K562 (cell line): ENCODE data around the gene NRAP. TPM values are rescaled to one million over a fixed set of nuclear protein-coding genes. Genes with fewer than 3 reads are reported as not detected.

Source experiments
- ATAC-seq: fragments of 200-7000 bp; cut with Tn5 transposase; 3 replicates; pipeline ENCODE4 v1.9.1; 2020; ENCODE audit warnings: moderate library complexity
- BruUV-seq: library from RNA; stranded (reverse); fragments of 400-500 nt; replicated peaks from 2 replicates; lab custom pipeline; 2021; lab: Mats Ljungman, UMichigan
- CTCF ChIA-PET: fragments of 300-600 bp; formaldehyde crosslinking; extraction: SDS; loops from one replicate; lab custom pipeline; 2021; ENCODE audit warnings: low intra/inter-chr PET ratio; lab: Yijun Ruan, JAX
- POLR2A ChIA-PET: fragments of 300-600, 350-650 bp; sonication (Branson Sonifier 250); formaldehyde crosslinking; extraction: SDS; loops from one replicate; lab custom pipeline; 2021; ENCODE audit warnings: antibody characterized with exemption, inconsistent platforms; lab: Yijun Ruan, JAX
- DNase-seq, 4 experiments: peaks; one replicate each; pipeline versions ENCODE4 v3.0.0 to v3.0.0-alpha.2; 2011 to 2018; ENCODE audit warnings: low spot score in 3 of 4, mixed read lengths in 3 of 4; ENCODE audit errors: extremely low read depth in 1 of 4
- FAIRE-seq: peaks from 2 replicates; lab custom pipeline; 2011; peaks lifted over from hg19 to GRCh38; lab: Jason Lieb, UNC
- H2AFZ ChIP-seq: 2 replicates; pipeline ENCODE4 v1.6.0; 2011; ENCODE audit warnings: low read depth, low read length, control low read depth, inconsistent platforms
- H3K27ac ChIP-seq: fragments of 200-600 bp; 3 replicates; pipeline ENCODE4 v1.8.0; 2011; ENCODE audit warnings: low read depth, mild to moderate bottlenecking, control low read depth, inconsistent platforms, low read length, moderate library complexity, mixed read lengths; ENCODE audit errors: extremely low read depth
- H3K27me3 ChIP-seq, 2 experiments: fragments of 300-600 bp in 1 of 2; 2 replicates in 1 of 2; 3 replicates in 1 of 2; pipeline versions ENCODE4 v1.6.0 to v1.8.0; 2011; ENCODE audit warnings: inconsistent platforms in 2 of 2, low read length in 2 of 2, mild to moderate bottlenecking in 1 of 2, mixed read lengths in 1 of 2, moderate library complexity in 1 of 2; ENCODE audit not compliant: control insufficient read depth in 2 of 2, insufficient read depth in 2 of 2
- H3K36me3 ChIP-seq: fragments of 300-600 bp; 3 replicates; pipeline ENCODE4 v1.8.0; 2011; ENCODE audit warnings: mild to moderate bottlenecking, low read length, inconsistent platforms; ENCODE audit not compliant: control insufficient read depth, insufficient read depth
- H3K4me1 ChIP-seq, 2 experiments: fragments of 200-600 bp in 1 of 2; replicated peaks in 1 of 2; 2 replicates in 1 of 2; 3 replicates in 1 of 2; pipeline versions ENCODE4 v1.5.1 to v1.8.0; 2011; ENCODE audit warnings: inconsistent platforms in 2 of 2, low read length in 2 of 2, mild to moderate bottlenecking in 1 of 2, mixed read lengths in 1 of 2, moderate library complexity in 1 of 2; ENCODE audit not compliant: control insufficient read depth in 2 of 2, insufficient read depth in 2 of 2
- H3K4me2 ChIP-seq: 2 replicates; pipeline ENCODE4 v1.6.1; 2011; ENCODE audit warnings: low read length, control low read depth, inconsistent platforms, mixed read lengths; ENCODE audit not compliant: insufficient read depth
- H3K4me3 ChIP-seq: fragments of 200-600 bp; sonication (generic), shearing (Covaris generic); 2 replicates; pipeline ENCODE4 v1.5.1; 2016; ENCODE audit warnings: control low read depth, inconsistent platforms
- H3K79me2 ChIP-seq: fragments of 200-600 bp; 3 replicates; pipeline ENCODE4 v1.8.0; 2011; ENCODE audit warnings: low read length, inconsistent platforms; ENCODE audit not compliant: control insufficient read depth, insufficient read depth
- H3K9ac ChIP-seq, 2 experiments: 2 replicates each; pipeline versions ENCODE4 v1.6.0 to v1.6.1; 2011; ENCODE audit warnings: low read depth in 2 of 2, low read length in 2 of 2, control low read depth in 1 of 2, inconsistent platforms in 1 of 2, mild to moderate bottlenecking in 1 of 2, mixed read lengths in 1 of 2; ENCODE audit not compliant: insufficient read depth in 1 of 2
- H3K9me1 ChIP-seq: one replicate; pipeline ENCODE4 v1.6.0; 2011; ENCODE audit warnings: inconsistent platforms, mild to moderate bottlenecking, low read length, moderate library complexity; ENCODE audit not compliant: control insufficient read depth, insufficient read depth
- H3K9me3 ChIP-seq: replicated peaks from 2 replicates; pipeline ENCODE4 v1.5.1; 2011; ENCODE audit warnings: low read depth, low read length, inconsistent platforms; ENCODE audit not compliant: control insufficient read depth, insufficient read depth
- H4K20me1 ChIP-seq: replicated peaks from 2 replicates; pipeline ENCODE4 v1.6.1; 2011; ENCODE audit warnings: low read length, inconsistent platforms, mixed read lengths; ENCODE audit not compliant: control insufficient read depth, insufficient read depth
- BACH1 ChIP-seq: fragments of 200-800 bp; sonication (Bioruptor generic); IDR thresholded peaks from 2 replicates; pipeline ENCODE4 v1.6.1; 2016; ENCODE audit warnings: missing genetic modification characterization, missing compliant biosample characterization
- MAFF ChIP-seq: IDR thresholded peaks from 2 replicates; pipeline ENCODE4 v1.6.1; 2012; ENCODE audit warnings: low read length, improper control_type of control experiment
- RAD21 ChIP-seq, 2 experiments: fragments of 250-450 bp in 1 of 2; fragments of 450-650 bp in 1 of 2; sonication (Bioruptor Pico) in 1 of 2; formaldehyde crosslinking in 1 of 2; IDR thresholded peaks in 1 of 2; conservative IDR thresholded peaks in 1 of 2; 2 replicates each; pipeline versions ENCODE4 v1.4.0 to v1.8.0; 2020 to 2022; ENCODE audit warnings: mild to moderate bottlenecking in 2 of 2, moderate library complexity in 1 of 2
- SMAD2 ChIP-seq: fragments of 150-350 bp; IDR thresholded peaks from 2 replicates; pipeline ENCODE4 v1.6.1; 2014; ENCODE audit warnings: low read depth, mild to moderate bottlenecking, low read length
- WGBS: fragments of 100-300 bp; shearing (Covaris generic); methylation state at CpG from one replicate; pipeline ENCODE4 v1.1.6; 2016; ENCODE audit warnings: low coverage, mixed read lengths; ENCODE audit not compliant: insufficient coverage; ENCODE audit errors: missing lambda C conversion rate; 5-methylcytosine and 5-hydroxymethylcytosine counted together
- in situ Hi-C: fragments of 300-500 bp; cut with MboI; formaldehyde crosslinking; loops from 4 replicates; pipeline ENCODE4 v1.15.0; 2018; ENCODE audit warnings: inconsistent platforms, mixed read lengths
- intact Hi-C: fragments of 100-400 bp; cut with micrococcal nuclease; formaldehyde crosslinking; loops from 2 replicates; pipeline ENCODE4 v1.14.2; 2022
- polyA plus RNA-seq, 8 experiments: library from polyadenylated mRNA; depleted of rRNA in 4 of 8; stranded (reverse) in 5 of 8; unstranded in 3 of 8; fragments of >200 nt; fragmentation: Nextera tagmentation in 2 of 8; fragmentation: Illumina TruSeq in 1 of 8; extraction: Ambion mirVana in 2 of 8; extraction: Trizol in 1 of 8; gene quantifications; 2 replicates each; pipeline versions ENCODE4 v1.2.1 to v1.2.3, GENCODE V29; 2011 to 2014; ENCODE audit warnings: inconsistent platforms in 1 of 8, missing spikeins in 1 of 8
- total RNA-seq, 7 experiments: library from RNA; depleted of rRNA in 6 of 7; stranded (reverse); fragments of >200 nt in 6 of 7; fragmentation: Illumina TruSeq in 2 of 7; extraction: Trizol in 2 of 7; gene quantifications; 2 replicates each; pipeline versions ENCODE4 v1.2.1 to v1.2.3, GENCODE V29; 2011 to 2021; ENCODE audit warnings: low replicate concordance in 1 of 7
- TF ChIP-seq, protein P1 (sequence below): fragments of 450-650 bp; IDR thresholded peaks from 2 replicates; pipeline ENCODE4 v1.6.1; 2017; ENCODE audit warnings: antibody characterized with exemption, mild to moderate bottlenecking
- TF ChIP-seq, protein P2 (sequence below), 2 experiments: fragments of 450-650 bp; formaldehyde crosslinking in 1 of 2; IDR thresholded peaks; 2 replicates each; pipeline versions ENCODE4 v1.4.0 to v1.6.1; 2014 to 2020; ENCODE audit warnings: mild to moderate bottlenecking in 2 of 2, borderline replicate concordance in 1 of 2, low read depth in 1 of 2

The NRAP gene
- total and polyA plus RNA-seq, 9 of the 15 experiments (the other 6 are each of a cell fraction or from before 2014, with no cell fraction given): not detected

DNA sequence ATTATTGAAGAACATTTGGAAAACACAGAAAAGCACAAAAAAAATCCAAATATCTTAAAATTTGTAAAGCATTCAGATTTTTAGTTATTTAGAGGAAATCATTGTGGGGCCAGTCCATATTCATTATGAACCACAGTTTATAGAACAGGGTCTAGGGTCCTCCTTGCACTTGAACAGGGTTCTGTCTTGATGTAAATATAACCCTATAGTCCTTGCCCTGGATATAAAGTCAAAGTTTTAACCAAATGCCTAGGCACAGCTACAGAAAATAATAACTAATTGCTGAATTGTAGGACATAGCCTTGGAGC, 41.5 kb upstream of the NRAP start (continued):
- TF ChIP-seq, protein P1, sequence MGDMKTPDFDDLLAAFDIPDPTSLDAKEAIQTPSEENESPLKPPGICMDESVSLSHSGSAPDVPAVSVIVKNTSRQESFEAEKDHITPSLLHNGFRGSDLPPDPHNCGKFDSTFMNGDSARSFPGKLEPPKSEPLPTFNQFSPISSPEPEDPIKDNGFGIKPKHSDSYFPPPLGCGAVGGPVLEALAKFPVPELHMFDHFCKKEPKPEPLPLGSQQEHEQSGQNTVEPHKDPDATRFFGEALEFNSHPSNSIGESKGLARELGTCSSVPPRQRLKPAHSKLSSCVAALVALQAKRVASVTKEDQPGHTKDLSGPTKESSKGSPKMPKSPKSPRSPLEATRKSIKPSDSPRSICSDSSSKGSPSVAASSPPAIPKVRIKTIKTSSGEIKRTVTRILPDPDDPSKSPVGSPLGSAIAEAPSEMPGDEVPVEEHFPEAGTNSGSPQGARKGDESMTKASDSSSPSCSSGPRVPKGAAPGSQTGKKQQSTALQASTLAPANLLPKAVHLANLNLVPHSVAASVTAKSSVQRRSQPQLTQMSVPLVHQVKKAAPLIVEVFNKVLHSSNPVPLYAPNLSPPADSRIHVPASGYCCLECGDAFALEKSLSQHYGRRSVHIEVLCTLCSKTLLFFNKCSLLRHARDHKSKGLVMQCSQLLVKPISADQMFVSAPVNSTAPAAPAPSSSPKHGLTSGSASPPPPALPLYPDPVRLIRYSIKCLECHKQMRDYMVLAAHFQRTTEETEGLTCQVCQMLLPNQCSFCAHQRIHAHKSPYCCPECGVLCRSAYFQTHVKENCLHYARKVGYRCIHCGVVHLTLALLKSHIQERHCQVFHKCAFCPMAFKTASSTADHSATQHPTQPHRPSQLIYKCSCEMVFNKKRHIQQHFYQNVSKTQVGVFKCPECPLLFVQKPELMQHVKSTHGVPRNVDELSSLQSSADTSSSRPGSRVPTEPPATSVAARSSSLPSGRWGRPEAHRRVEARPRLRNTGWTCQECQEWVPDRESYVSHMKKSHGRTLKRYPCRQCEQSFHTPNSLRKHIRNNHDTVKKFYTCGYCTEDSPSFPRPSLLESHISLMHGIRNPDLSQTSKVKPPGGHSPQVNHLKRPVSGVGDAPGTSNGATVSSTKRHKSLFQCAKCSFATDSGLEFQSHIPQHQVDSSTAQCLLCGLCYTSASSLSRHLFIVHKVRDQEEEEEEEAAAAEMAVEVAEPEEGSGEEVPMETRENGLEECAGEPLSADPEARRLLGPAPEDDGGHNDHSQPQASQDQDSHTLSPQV: no peak
- no peak for TF ChIP-seq BACH1 (tag)
- no peak for TF ChIP-seq SMAD2
- TF ChIP-seq MAFF: no peak

DNA sequence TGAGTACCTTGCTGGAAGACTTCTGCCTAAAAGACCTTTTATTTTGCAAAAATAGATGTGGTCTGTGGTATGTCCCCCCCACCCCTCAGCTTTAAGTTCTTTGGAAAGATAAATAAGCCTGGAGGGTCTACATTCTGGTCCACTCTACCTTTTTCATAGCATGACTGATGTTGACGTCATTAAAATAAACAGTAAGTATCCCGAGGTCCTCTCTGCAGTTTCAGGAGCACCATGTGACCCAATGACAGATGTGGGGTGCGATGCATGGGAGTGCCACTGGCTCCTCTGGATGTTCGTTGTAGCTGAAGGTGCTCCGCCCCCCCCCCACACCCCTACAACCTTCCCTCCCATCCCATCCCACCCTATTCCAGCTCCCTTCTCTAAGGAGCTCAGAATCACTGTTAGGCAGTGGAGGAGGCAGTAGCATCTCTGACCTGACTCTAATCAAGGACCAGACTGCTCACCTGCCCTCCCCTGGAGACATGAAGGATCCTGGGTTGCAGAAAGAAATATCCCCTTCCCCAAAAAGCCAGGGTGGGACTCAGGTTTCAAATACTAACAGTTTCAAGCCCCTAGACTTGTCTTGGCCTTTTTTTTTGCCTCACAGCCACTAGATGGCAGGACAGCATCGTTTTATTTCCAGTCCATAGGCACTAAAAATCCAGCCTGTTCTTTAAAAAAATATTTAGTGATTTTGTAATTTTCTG, 40.9 kb upstream of the NRAP start:
- FAIRE-seq: peak; percentile 55
- no TSS peak for BruUV-seq
- in situ Hi-C loops (loop anchor here (10.0 kb wide), 1 partner anchor 400 kb away; no protein-coding TSS in a partner anchor), intact Hi-C loops (loop anchor here (1.0 to 10.0 kb wide), 3 partner anchors 93 to 600 kb away; no protein-coding TSS in a partner anchor)
- Histone ChIP-seq H3K4me3 (no peak overlapping the region), H3K36me3 (no peaks in the 10 kb centered on the region), H2AFZ (no peak overlapping the region), H3K27me3 (peaks cover 0 to 12% of the 10 kb centered on the region in 2 experiments; a peak in 1 of 5 replicates), H3K9me1 (no peaks in the 10 kb centered on the region), H3K4me2 (no peak overlapping the region), H3K27ac (no peak overlapping the region), H3K79me2 (no peaks in the 10 kb centered on the region), H3K9me3 (no peaks in the 10 kb centered on the region), H3K9ac (no peak overlapping the region), H3K4me1 (no peaks in the 10 kb centered on the region), H4K20me1 (no peaks in the 10 kb centered on the region)
- ChIA-PET POLR2A (no interaction called here), CTCF (interaction anchor here (0.7 to 2.0 kb wide), 2 partner anchors 145 to 399 kb away, joined by 3 to 8 read pairs; no protein-coding TSS in a partner anchor)
- ATAC-seq: peak; percentile 84
- peak; percentile 13 to 45 (median 14) for DNase-seq
- 3% methylated on average over 4 of the region's 6 CpGs for WGBS
- TF ChIP-seq RAD21 (CRISPR knock-in tag; conservative IDR thresholded peaks at IDR 0.05 in 1 of 2, IDR thresholded peaks at IDR 0.05 in 1 of 2): peak; percentile 53 to 61
- TF ChIP-seq, protein P2, sequence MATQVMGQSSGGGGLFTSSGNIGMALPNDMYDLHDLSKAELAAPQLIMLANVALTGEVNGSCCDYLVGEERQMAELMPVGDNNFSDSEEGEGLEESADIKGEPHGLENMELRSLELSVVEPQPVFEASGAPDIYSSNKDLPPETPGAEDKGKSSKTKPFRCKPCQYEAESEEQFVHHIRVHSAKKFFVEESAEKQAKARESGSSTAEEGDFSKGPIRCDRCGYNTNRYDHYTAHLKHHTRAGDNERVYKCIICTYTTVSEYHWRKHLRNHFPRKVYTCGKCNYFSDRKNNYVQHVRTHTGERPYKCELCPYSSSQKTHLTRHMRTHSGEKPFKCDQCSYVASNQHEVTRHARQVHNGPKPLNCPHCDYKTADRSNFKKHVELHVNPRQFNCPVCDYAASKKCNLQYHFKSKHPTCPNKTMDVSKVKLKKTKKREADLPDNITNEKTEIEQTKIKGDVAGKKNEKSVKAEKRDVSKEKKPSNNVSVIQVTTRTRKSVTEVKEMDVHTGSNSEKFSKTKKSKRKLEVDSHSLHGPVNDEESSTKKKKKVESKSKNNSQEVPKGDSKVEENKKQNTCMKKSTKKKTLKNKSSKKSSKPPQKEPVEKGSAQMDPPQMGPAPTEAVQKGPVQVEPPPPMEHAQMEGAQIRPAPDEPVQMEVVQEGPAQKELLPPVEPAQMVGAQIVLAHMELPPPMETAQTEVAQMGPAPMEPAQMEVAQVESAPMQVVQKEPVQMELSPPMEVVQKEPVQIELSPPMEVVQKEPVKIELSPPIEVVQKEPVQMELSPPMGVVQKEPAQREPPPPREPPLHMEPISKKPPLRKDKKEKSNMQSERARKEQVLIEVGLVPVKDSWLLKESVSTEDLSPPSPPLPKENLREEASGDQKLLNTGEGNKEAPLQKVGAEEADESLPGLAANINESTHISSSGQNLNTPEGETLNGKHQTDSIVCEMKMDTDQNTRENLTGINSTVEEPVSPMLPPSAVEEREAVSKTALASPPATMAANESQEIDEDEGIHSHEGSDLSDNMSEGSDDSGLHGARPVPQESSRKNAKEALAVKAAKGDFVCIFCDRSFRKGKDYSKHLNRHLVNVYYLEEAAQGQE (IDR thresholded peaks at IDR 0.05; ENCODE audit: borderline replicate concordance): peak; percentile 23; the same call in 1 of the 2 replicates
- TF ChIP-seq, protein P2 (CRISPR knock-in tag; IDR thresholded peaks at IDR 0.05; ENCODE audit: low read depth): no peak
